Choroid plexus epithelial cell (primary cell): ENCODE data around the gene SH3GLB1.
A peak's percentile ranks its signal among the peaks of the same experiment; 100 is the strongest.

ENCODE experiments used
- DNase-seq: peaks from one replicate; pipeline ENCODE4 v3.0.0-alpha.2; 2010; ENCODE audit warnings: low read depth
- H3K4me3 ChIP-seq: 2 replicates; pipeline ENCODE4 v1.5.1; 2011; ENCODE audit warnings: low read depth, mild to moderate bottlenecking, control low read depth, low read length, moderate library complexity
- CTCF ChIP-seq: conservative IDR thresholded peaks from 2 replicates; pipeline ENCODE4 v1.5.1; 2011; ENCODE audit warnings: low read depth, mild to moderate bottlenecking, control low read depth, inconsistent platforms, low read length, moderate library complexity

SH3GLB1 gene

GRCh38 chr1:86739648-86740509, 35.5 kb downstream of the SH3GLB1 start:
- no peak overlapping the region for H3K4me3 ChIP-seq
- no peak for TF ChIP-seq CTCF
- peak; percentile 47 for DNase-seq

GRCh38 chr1:86741947-86742572, 37.7 kb downstream of the SH3GLB1 start:
- H3K4me3 ChIP-seq = no peak overlapping the region
- peak; percentile 78 for DNase-seq
- peak; percentile 62 for TF ChIP-seq CTCF

GRCh38 chr1:86747304-86747703, 42.9 kb downstream of the SH3GLB1 start:
- peak; percentile 11 for DNase-seq
- no peak overlapping the region for H3K4me3 ChIP-seq
- TF ChIP-seq CTCF = no peak

- DNase-seq = peak; percentile 9
- TF ChIP-seq CTCF = no peak
- no peak overlapping the region for H3K4me3 ChIP-seq
These were observed 44.4 kb downstream of the SH3GLB1 start for GRCh38 chr1:86748622-86749373.

- no peak for TF ChIP-seq CTCF
- DNase-seq = no peak
These were observed 45.7 kb downstream of the SH3GLB1 start for GRCh38 chr1:86750076-86750475.

GRCh38 chr1:86750530-86750929, 46.2 kb downstream of the SH3GLB1 start:
- DNase-seq = no peak
- H3K4me3 ChIP-seq = no peak overlapping the region
- TF ChIP-seq CTCF = no peak

More at GRCh38 chr1:86750076-86750475, 45.7 kb downstream of the SH3GLB1 start:
- H3K4me3 ChIP-seq = no peak overlapping the region
